ENCODE measurements around the gene UHRF2. TPM values are rescaled to one million over a fixed set of nuclear protein-coding genes. Genes with fewer than 3 reads are reported as not detected.

The UHRF2 gene
- total RNA-seq, 1 experiment from 2014 or later: 40.6 TPM

- no peaks in the 10 kb centered on the region for H3K27me3 ChIP-seq (ENCODE audit: insufficient read depth, low read length)
- 0 out of 2 replicates have a peak, but pooled peaks cover 4% of the 10 kb centered on the region for H3K9me2 ChIP-seq (ENCODE audit: insufficient read depth)
- no peak overlapping the region for H3K27ac ChIP-seq (ENCODE audit: low read depth, low read length)
- DNase-seq (ENCODE audit: low read depth, low spot score) (no peak), ATAC-seq (peak; percentile 59)
- H3K4me1 ChIP-seq (ENCODE audit: control insufficient read depth in 1 of 2, insufficient read depth in 2 of 2, low read length in 2 of 2): peaks cover 0 to 3% of the 10 kb centered on the region in 2 experiments; a peak in 1 of 4 replicates
- H3K36me3 ChIP-seq (ENCODE audit: control insufficient read depth in 1 of 2, insufficient read depth in 2 of 2, low read length in 2 of 2): no peaks in the 10 kb centered on the region
- BruUV-seq (replicated peaks): no TSS peak
- H3K4me3 ChIP-seq (replicated peaks in 1 of 2; ENCODE audit: low read depth in 1 of 2, low read length in 2 of 2): no peak overlapping the region
- no peaks in the 10 kb centered on the region for H3K79me2 ChIP-seq (ENCODE audit: insufficient read depth, low read length)
- H3K9me3 ChIP-seq (ENCODE audit: control insufficient read depth in 1 of 2, insufficient read depth in 1 of 2, low read depth in 1 of 2, low read length in 2 of 2): no peaks in the 10 kb centered on the region
- POLR2A ChIA-PET: no interaction called here
- TF ChIP-seq POLR2AphosphoS5 (IDR thresholded peaks at IDR 0.05; ENCODE audit: low read depth, low read length) (no peak), ELF1 (IDR thresholded peaks at IDR 0.05; ENCODE audit: borderline replicate concordance, low read depth) (no peak), CTCF (IDR thresholded peaks at IDR 0.05 in 2 of 3, conservative IDR thresholded peaks at IDR 0.05 in 1 of 3; ENCODE audit: borderline replicate concordance in 1 of 3, insufficient read depth in 1 of 3, low read depth in 2 of 3, low read length in 2 of 3) (peak in 2 of 3 experiments; percentile 20 to 26; a peak in 3 of 6 replicates)
- H4K20me1 ChIP-seq (ENCODE audit: insufficient read depth): no peaks in the 10 kb centered on the region
- CTCF ChIA-PET: no interaction called here
- intact Hi-C loops (cut with micrococcal nuclease): no loop called here
- RAD21 ChIA-PET (ENCODE audit: low non-redundant PET in 1 of 2, low total read pairs in 2 of 2, uncharacterized antibody in 2 of 2, unreplicated experiment in 2 of 2): no interaction called here
- H2AFZ ChIP-seq (ENCODE audit: low read depth, low read length, poor library complexity, severe bottlenecking): no peak overlapping the region
- H3K9ac ChIP-seq (ENCODE audit: low read length): no peak overlapping the region
- no peak overlapping the region for H3K4me2 ChIP-seq (ENCODE audit: low read length)
These were observed 139.0 kb downstream of the UHRF2 start for GRCh38 chr9:6552033-6552432.

GRCh38 chr9:6552498-6553121 is 139.6 kb downstream of the UHRF2 start:
- Histone ChIP-seq H2AFZ (ENCODE audit: low read depth, low read length, poor library complexity, severe bottlenecking) (no peak overlapping the region), H4K20me1 (ENCODE audit: insufficient read depth) (no peaks in the 10 kb centered on the region), H3K9ac (ENCODE audit: low read length) (no peak overlapping the region), H3K79me2 (ENCODE audit: insufficient read depth, low read length) (no peaks in the 10 kb centered on the region), H3K4me1 (ENCODE audit: control insufficient read depth in 1 of 2, insufficient read depth in 2 of 2, low read length in 2 of 2) (peaks cover 0 to 3% of the 10 kb centered on the region in 2 experiments; a peak in 1 of 4 replicates), H3K27me3 (ENCODE audit: insufficient read depth, low read length) (no peaks in the 10 kb centered on the region), H3K4me3 (replicated peaks in 1 of 2; ENCODE audit: low read depth in 1 of 2, low read length in 2 of 2) (no peak overlapping the region), H3K9me3 (ENCODE audit: control insufficient read depth in 1 of 2, insufficient read depth in 1 of 2, low read depth in 1 of 2, low read length in 2 of 2) (no peaks in the 10 kb centered on the region), H3K36me3 (ENCODE audit: control insufficient read depth in 1 of 2, insufficient read depth in 2 of 2, low read length in 2 of 2) (no peaks in the 10 kb centered on the region), H3K27ac (ENCODE audit: low read depth, low read length) (no peak overlapping the region), H3K9me2 (ENCODE audit: insufficient read depth) (0 out of 2 replicates have a peak, but pooled peaks cover 4% of the 10 kb centered on the region), H3K4me2 (ENCODE audit: low read length) (no peak overlapping the region)
- POLR2A ChIA-PET: no interaction called here
- ATAC-seq: no peak
- RAD21 ChIA-PET (ENCODE audit: low non-redundant PET in 1 of 2, low total read pairs in 2 of 2, uncharacterized antibody in 2 of 2, unreplicated experiment in 2 of 2): no interaction called here
- no peak for TF ChIP-seq ELF1 (IDR thresholded peaks at IDR 0.05; ENCODE audit: borderline replicate concordance, low read depth)
- no peak for TF ChIP-seq REST (IDR thresholded peaks at IDR 0.05; ENCODE audit: low read depth)
- TF ChIP-seq JUND (IDR thresholded peaks at IDR 0.05): no peak
- TF ChIP-seq ZBTB33 (IDR thresholded peaks at IDR 0.05; ENCODE audit: extremely low read depth, insufficient replicate concordance, low read length): no peak
- no peak for TF ChIP-seq CBX3 (IDR thresholded peaks at IDR 0.05; ENCODE audit: low read depth)
- intact Hi-C loops (cut with micrococcal nuclease): no loop called here
- BruUV-seq (replicated peaks): no TSS peak
- CTCF ChIA-PET: no interaction called here
- no peak for DNase-seq (ENCODE audit: low read depth, low spot score)
